ENCODE data around the gene GALNT9.
"Not testable (repeated sequence)": the region's sequence is repeated elsewhere in the genome, so short reads cannot be mapped to it uniquely, and the experiment has no call there.

GALNT9 gene

GRCh38 chr12:132247718-132248452 lies 81.5 kb downstream of the GALNT9 start:
- DNase-seq: no peak

- DNase-seq: no peak
Measured at GRCh38 chr12:132246997-132247717, 82.2 kb downstream of the GALNT9 start.

GRCh38 chr12:132245521-132246101 lies 83.8 kb downstream of the GALNT9 start:
- no peak for DNase-seq

- DNase-seq: no peak
Measured at GRCh38 chr12:132244724-132245295, 84.6 kb downstream of the GALNT9 start.

GRCh38 chr12:132243596-132244310 lies 85.6 kb downstream of the GALNT9 start:
- no peak for DNase-seq

- not testable (repeated sequence) for DNase-seq
Measured at GRCh38 chr12:132243171-132243570, 86.2 kb downstream of the GALNT9 start.

GRCh38 chr12:132240669-132241007 lies 88.8 kb downstream of the GALNT9 start:
- DNase-seq: not testable (repeated sequence)

GRCh38 chr12:132239796-132240668 lies 89.4 kb downstream of the GALNT9 start:
- DNase-seq: no peak

- no peak for DNase-seq
Measured at GRCh38 chr12:132239392-132239791, 90.0 kb downstream of the GALNT9 start.

- no peak for DNase-seq
Measured at GRCh38 chr12:132238884-132239283, 90.5 kb downstream of the GALNT9 start.

- DNase-seq: no peak
Measured at GRCh38 chr12:132238488-132238854, 90.9 kb downstream of the GALNT9 start.

GRCh38 chr12:132237772-132238487 lies 91.5 kb downstream of the GALNT9 start:
- DNase-seq: no peak

- DNase-seq: no peak
Measured at GRCh38 chr12:132236930-132237771, 92.2 kb downstream of the GALNT9 start.

- DNase-seq: no peak
Measured at GRCh38 chr12:132236129-132236929, 93.1 kb downstream of the GALNT9 start.

GRCh38 chr12:132235116-132235820 lies 94.1 kb downstream of the GALNT9 start:
- DNase-seq: no peak

GRCh38 chr12:132230381-132230780 lies 99.0 kb downstream of the GALNT9 start:
- no peak for DNase-seq

- DNase-seq: no peak
Measured at GRCh38 chr12:132229926-132230325, 99.5 kb downstream of the GALNT9 start.

GRCh38 chr12:132229193-132229760 lies 100.1 kb downstream of the GALNT9 start:
- DNase-seq: no peak

Data from NCI-H2227 treated with DMSO at 0.1 percent for 48 hours (cell line).